Activated naive CD4-positive, alpha-beta T cell treated with anti-CD3 and anti-CD28 coated beads for 36 hours (primary cell): ENCODE results near the gene XRCC4. TPM values are rescaled to one million over a fixed set of nuclear protein-coding genes. Genes with fewer than 3 reads are reported as not detected.
"Not testable (repeated sequence)": the region's sequence is repeated elsewhere in the genome, so short reads cannot be mapped to it uniquely, and the experiment has no call there.

Source experiments
- CTCF ChIA-PET: fragments of 350-600 bp; sonication (Branson Sonifier 250); formaldehyde crosslinking; loops from one replicate; lab custom pipeline; 2021; ENCODE audit warnings: antibody characterized with exemption; lab: Charles Lee
- DNase-seq: peaks from one replicate; pipeline ENCODE4 v3.0.0-alpha.2; 2020
- H3K27ac Mint-ChIP-seq: one replicate; pipeline ENCODE4 v1.8.0; 2021; ENCODE audit warnings: mild to moderate bottlenecking, mixed read lengths
- H3K27me3 Mint-ChIP-seq: one replicate; pipeline ENCODE4 v1.8.0; 2021; ENCODE audit warnings: low read depth, mixed read lengths
- H3K36me3 Mint-ChIP-seq: one replicate; pipeline ENCODE4 v1.8.0; 2021; ENCODE audit warnings: low read depth, mixed read lengths
- H3K4me1 Mint-ChIP-seq: one replicate; pipeline ENCODE4 v1.8.0; 2021; ENCODE audit warnings: low read depth, mixed read lengths
- H3K4me3 Mint-ChIP-seq: one replicate; pipeline ENCODE4 v1.8.0; 2021; ENCODE audit warnings: mild to moderate bottlenecking, moderate library complexity, mixed read lengths
- H3K9me3 Mint-ChIP-seq: one replicate; pipeline ENCODE4 v1.8.0; 2021; ENCODE audit warnings: mixed read lengths
- intact Hi-C: fragments of 100-400 bp; cut with micrococcal nuclease; formaldehyde crosslinking; loops from one replicate; pipeline ENCODE4 v1.15.1; 2023
- total RNA-seq, 2 experiments: library from RNA; stranded (reverse); gene quantifications; one replicate each; pipeline ENCODE4 v1.2.3, GENCODE V29; 2021

Gene XRCC4
- total RNA-seq, 2 experiments from 2014 or later, result 12.1 to 12.8 TPM

- Mint-ChIP-seq H3K36me3 (no peaks in the 10 kb centered on the region), H3K27me3 (no peaks in the 10 kb centered on the region), H3K27ac (no peak overlapping the region), H3K4me3 (no peak overlapping the region), H3K4me1 (no peaks in the 10 kb centered on the region), H3K9me3 (no peaks in the 10 kb centered on the region)
- DNase-seq, result no peak
- CTCF ChIA-PET, result no interaction called here
- intact Hi-C loops, result no loop called here
These were observed 143.0 kb downstream of the XRCC4 start for GRCh38 chr5:83220331-83220730.

- Mint-ChIP-seq H3K4me3 (no peak overlapping the region), H3K36me3 (no peaks in the 10 kb centered on the region), H3K27me3 (no peaks in the 10 kb centered on the region), H3K27ac (no peak overlapping the region), H3K9me3 (no peaks in the 10 kb centered on the region), H3K4me1 (no peaks in the 10 kb centered on the region)
- intact Hi-C loops, result no loop called here
- DNase-seq, result no peak
- CTCF ChIA-PET, result no interaction called here
These were observed 145.6 kb downstream of the XRCC4 start for GRCh38 chr5:83222906-83223305.

DNA sequence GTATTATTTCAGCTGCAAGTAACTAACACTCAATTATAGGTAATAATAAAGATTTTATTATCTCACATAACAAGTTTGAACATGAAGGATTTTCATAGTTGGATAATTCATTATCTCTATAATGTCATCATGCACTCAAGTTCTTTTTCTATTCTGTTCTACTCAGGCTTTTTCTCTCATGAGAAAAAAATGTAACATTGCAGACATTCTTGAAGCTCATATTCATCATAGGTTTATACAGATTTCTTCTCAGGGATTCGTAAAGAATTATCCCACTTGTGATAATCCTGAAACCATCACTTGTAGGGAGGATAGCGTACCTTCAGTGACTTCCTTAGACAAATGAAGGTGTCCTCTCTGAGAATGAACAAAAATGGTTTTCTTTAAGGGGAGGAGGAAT lies 150.3 kb downstream of the XRCC4 start:
- Mint-ChIP-seq H3K4me3 (no peak overlapping the region), H3K4me1 (no peaks in the 10 kb centered on the region), H3K9me3 (no peaks in the 10 kb centered on the region), H3K36me3 (no peaks in the 10 kb centered on the region), H3K27ac (no peak overlapping the region), H3K27me3 (no peaks in the 10 kb centered on the region)
- CTCF ChIA-PET, result no interaction called here
- DNase-seq, result no peak
- intact Hi-C loops, result no loop called here

- Mint-ChIP-seq H3K4me1 (no peaks in the 10 kb centered on the region), H3K36me3 (no peaks in the 10 kb centered on the region), H3K9me3 (no peaks in the 10 kb centered on the region), H3K4me3 (no peak overlapping the region), H3K27me3 (no peaks in the 10 kb centered on the region), H3K27ac (no peak overlapping the region)
- intact Hi-C loops, result no loop called here
- CTCF ChIA-PET, result interaction anchor here (0.6 kb wide), 2 partner anchors 22 to 120 kb away, joined by 3 to 4 read pairs; no protein-coding TSS in a partner anchor
- DNase-seq, result no peak
These were observed 153.2 kb downstream of the XRCC4 start for GRCh38 chr5:83230511-83230910.

DNA sequence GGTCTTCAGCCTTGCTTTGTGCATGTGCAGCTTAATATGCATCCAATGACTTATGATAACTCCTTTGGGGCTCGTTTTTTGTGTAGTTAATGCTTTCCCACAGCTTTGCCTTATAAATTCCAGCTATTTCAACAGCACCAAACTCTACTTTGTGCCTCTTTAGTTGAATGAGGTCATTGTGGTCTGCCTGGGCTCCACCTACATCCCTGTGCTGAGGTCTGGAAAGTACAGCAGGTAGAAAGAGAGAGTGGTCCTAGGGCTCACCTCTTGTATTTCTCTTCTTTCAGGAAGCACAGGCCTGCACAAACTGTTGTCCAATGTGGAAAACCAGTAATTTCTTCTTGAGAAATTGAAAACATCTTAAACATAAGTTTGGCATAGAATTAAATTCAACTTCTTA lies 167.2 kb downstream of the XRCC4 start:
- Mint-ChIP-seq H3K27me3 (no peaks in the 10 kb centered on the region), H3K9me3 (no peaks in the 10 kb centered on the region), H3K36me3 (peaks cover 4% of the 10 kb centered on the region), H3K4me3 (no peak overlapping the region), H3K27ac (no peak overlapping the region), H3K4me1 (no peaks in the 10 kb centered on the region)
- no peak for DNase-seq
- intact Hi-C loops, result no loop called here
- CTCF ChIA-PET, result no interaction called here

DNA sequence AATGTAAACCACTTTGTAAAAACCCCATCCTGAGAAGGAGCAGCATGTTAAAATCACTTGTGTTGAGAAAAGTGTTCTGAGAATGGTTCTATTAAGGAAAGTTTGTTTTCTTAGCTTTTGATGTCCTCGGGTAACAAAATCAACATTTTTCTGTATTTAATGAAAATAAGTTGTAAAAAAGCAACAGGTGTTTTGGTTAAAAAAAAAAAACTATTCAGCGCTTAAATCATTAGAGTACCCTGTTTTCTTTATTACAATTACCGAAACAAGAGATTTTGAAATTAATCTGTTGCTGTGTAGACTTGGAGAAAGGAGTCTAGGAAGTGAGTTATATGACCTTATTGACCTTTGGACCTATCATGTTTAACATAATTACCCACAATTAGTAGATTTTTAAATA lies 167.7 kb downstream of the XRCC4 start:
- Mint-ChIP-seq H3K36me3 (peaks cover 4% of the 10 kb centered on the region), H3K4me3 (no peak overlapping the region), H3K4me1 (no peaks in the 10 kb centered on the region), H3K9me3 (no peaks in the 10 kb centered on the region), H3K27me3 (no peaks in the 10 kb centered on the region), H3K27ac (no peak overlapping the region)
- no peak for DNase-seq
- intact Hi-C loops, result no loop called here
- CTCF ChIA-PET, result no interaction called here

DNA sequence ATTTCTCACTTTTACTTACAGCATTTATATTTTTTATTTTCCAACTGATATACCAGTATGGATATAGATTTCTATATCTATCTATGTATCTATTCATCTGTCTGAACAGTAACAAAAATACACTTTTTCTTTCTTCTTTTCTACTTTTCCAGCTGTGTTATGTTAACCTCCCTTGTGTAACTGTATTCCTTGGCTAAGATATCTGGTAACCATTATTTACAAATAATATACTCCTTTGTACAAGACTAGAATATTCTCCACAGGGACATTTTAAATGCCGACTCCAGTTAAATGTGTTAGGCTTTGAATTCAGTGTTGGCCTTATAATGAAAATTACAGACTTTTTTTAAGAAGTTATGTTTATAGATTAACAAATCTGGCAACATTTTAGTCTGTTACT lies 168.7 kb downstream of the XRCC4 start:
- H3K4me1 Mint-ChIP-seq, result no peaks in the 10 kb centered on the region
- H3K36me3 Mint-ChIP-seq, result no peaks in the 10 kb centered on the region
- H3K27ac Mint-ChIP-seq, result no peak overlapping the region
- H3K27me3 Mint-ChIP-seq, result no peaks in the 10 kb centered on the region
- CTCF ChIA-PET, result no interaction called here
- no peak for DNase-seq
- H3K4me3 Mint-ChIP-seq, result no peak overlapping the region
- intact Hi-C loops, result no loop called here
- H3K9me3 Mint-ChIP-seq, result no peaks in the 10 kb centered on the region

DNA sequence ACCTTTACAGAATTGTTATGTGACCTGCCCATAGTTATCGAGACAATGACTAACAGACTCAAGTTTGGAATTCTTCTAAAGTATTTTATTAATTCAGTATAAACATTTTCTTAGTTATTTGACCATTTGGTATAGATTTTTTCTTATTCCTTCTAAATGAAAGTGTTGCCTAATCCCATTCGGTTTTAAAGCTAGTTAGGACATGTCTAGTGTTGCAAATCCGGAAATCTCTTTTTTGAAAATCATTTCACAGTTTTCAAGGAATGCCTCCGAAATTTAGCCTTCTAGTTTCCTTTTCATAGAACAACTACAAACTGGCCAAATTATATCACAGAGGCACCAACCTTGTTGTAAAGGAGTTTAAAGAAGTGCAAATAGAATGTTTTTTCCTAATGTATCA lies 171.8 kb downstream of the XRCC4 start:
- CTCF ChIA-PET, result interaction anchor here (0.7 kb wide), 1 partner anchor 55 kb away, joined by 3 read pairs; no protein-coding TSS in a partner anchor
- no peaks in the 10 kb centered on the region for H3K36me3 Mint-ChIP-seq
- intact Hi-C loops, result no loop called here
- H3K4me1 Mint-ChIP-seq, result no peaks in the 10 kb centered on the region
- no peaks in the 10 kb centered on the region for H3K27me3 Mint-ChIP-seq
- no peaks in the 10 kb centered on the region for H3K9me3 Mint-ChIP-seq
- no peak overlapping the region for H3K4me3 Mint-ChIP-seq
- DNase-seq, result no peak
- no peak overlapping the region for H3K27ac Mint-ChIP-seq

- Mint-ChIP-seq H3K27me3 (no peaks in the 10 kb centered on the region), H3K36me3 (no peaks in the 10 kb centered on the region), H3K4me3 (no peak overlapping the region), H3K4me1 (no peaks in the 10 kb centered on the region), H3K27ac (no peak overlapping the region), H3K9me3 (no peaks in the 10 kb centered on the region)
- intact Hi-C loops, result no loop called here
- no peak for DNase-seq
- CTCF ChIA-PET, result no interaction called here
These were observed 174.5 kb downstream of the XRCC4 start for GRCh38 chr5:83251849-83252248.

DNA sequence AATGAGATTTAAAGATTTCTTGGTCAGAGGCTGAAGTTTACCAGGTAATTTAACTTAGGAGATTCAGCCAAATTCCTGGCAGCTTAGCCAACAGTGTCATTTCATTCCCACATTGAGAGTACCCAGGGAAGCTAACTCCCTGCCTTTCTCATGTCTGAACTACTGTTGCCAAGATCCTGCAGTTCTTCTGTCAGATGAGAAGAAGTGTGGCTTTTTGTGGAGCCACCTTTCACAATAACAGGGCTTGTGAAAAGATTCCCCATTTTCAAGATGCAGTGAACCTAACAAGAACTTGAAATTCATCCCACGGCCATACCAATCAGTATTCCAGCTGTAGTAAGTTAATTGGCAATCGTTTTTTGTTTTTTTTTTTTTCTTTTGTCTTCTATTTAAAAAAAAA lies 176.4 kb downstream of the XRCC4 start:
- Mint-ChIP-seq H3K36me3 (peaks cover 2% of the 10 kb centered on the region), H3K27ac (no peak overlapping the region), H3K27me3 (no peaks in the 10 kb centered on the region), H3K4me1 (no peaks in the 10 kb centered on the region), H3K4me3 (no peak overlapping the region), H3K9me3 (peaks cover 2% of the 10 kb centered on the region)
- intact Hi-C loops, result no loop called here
- no peak for DNase-seq
- CTCF ChIA-PET, result interaction anchor here (0.6 kb wide), 1 partner anchor 1466 kb away, joined by 3 read pairs; no protein-coding TSS in a partner anchor

- intact Hi-C loops, result no loop called here
- Mint-ChIP-seq H3K9me3 (peaks cover 2% of the 10 kb centered on the region), H3K27me3 (no peaks in the 10 kb centered on the region), H3K4me3 (no peak overlapping the region), H3K27ac (no peak overlapping the region), H3K4me1 (no peaks in the 10 kb centered on the region), H3K36me3 (peaks cover 4% of the 10 kb centered on the region)
- no peak for DNase-seq
- CTCF ChIA-PET, result no interaction called here
These were observed 177.9 kb downstream of the XRCC4 start for GRCh38 chr5:83255268-83255667.

DNA sequence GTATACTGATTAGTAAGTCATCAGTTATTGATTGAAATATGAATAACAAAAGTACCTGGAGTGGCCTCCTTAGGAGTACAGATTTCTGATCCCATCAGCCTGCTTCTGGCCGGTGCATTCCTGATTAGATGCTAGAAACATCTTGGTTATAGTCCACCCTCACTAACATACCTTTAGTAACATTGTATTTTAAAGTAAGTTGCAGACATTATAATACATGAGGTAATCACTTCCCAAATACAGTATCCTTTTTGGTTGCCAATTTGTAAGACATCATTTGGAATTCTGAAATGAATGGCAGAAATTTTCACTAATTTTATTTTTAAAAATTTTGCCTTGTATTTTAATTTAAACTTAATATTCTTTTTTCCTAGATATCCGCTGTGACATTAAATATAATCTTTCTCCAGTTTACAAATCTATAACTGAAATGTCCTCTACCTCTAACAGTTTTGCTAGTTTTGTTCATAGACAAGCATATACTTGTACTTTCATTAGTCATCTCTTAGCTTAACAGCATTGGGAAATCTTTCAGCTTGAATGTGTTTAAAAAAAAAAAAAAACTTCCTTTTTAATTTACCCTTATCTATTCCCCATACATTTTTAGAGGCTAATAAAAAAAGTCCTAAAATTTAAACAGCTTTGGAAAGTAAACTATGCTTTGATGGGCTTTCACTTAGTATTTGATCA lies 178.9 kb downstream of the XRCC4 start:
- no peak overlapping the region for H3K4me3 Mint-ChIP-seq
- peaks cover 2% of the 10 kb centered on the region for H3K9me3 Mint-ChIP-seq
- no peak overlapping the region for H3K27ac Mint-ChIP-seq
- CTCF ChIA-PET, result no interaction called here
- H3K4me1 Mint-ChIP-seq, result no peaks in the 10 kb centered on the region
- H3K27me3 Mint-ChIP-seq, result no peaks in the 10 kb centered on the region
- no peak for DNase-seq
- intact Hi-C loops, result no loop called here
- peaks cover 4% of the 10 kb centered on the region for H3K36me3 Mint-ChIP-seq

- H3K27ac Mint-ChIP-seq, H3K9me3 Mint-ChIP-seq, intact Hi-C loops, CTCF ChIA-PET, H3K27me3 Mint-ChIP-seq, H3K4me1 Mint-ChIP-seq, H3K36me3 Mint-ChIP-seq, H3K4me3 Mint-ChIP-seq, DNase-seq: not testable (repeated sequence)
These were observed 180.3 kb downstream of the XRCC4 start for GRCh38 chr5:83257684-83258083.
